Measurements from ENCODE around the gene ZNF638. TPM values are rescaled to one million over a fixed set of nuclear protein-coding genes. Genes with fewer than 3 reads are reported as not detected.

ZNF638 gene
- total RNA-seq, 1 donor from 2014 or later, result 163 TPM

DNA sequence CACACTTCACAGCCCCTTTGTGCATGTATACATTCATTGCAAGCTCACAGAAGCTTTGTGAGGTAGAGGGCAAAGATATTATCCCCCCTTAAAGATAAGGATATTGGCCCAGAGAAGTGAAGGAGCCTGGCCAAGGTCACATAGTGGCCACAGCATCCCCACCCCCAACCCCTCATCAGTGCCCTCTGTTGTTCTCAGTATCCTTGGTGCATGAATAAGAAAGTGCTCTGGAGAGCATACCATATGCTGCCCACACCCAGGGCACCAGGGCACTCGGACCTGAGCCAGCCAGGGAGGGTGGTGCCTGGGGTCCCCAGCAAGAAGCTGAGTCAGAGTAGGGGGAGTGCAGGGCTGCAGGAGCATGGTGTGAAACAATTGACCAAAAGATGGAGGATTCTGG is 125.0 kb downstream of the ZNF638 start:
- no peak for DNase-seq

DNA sequence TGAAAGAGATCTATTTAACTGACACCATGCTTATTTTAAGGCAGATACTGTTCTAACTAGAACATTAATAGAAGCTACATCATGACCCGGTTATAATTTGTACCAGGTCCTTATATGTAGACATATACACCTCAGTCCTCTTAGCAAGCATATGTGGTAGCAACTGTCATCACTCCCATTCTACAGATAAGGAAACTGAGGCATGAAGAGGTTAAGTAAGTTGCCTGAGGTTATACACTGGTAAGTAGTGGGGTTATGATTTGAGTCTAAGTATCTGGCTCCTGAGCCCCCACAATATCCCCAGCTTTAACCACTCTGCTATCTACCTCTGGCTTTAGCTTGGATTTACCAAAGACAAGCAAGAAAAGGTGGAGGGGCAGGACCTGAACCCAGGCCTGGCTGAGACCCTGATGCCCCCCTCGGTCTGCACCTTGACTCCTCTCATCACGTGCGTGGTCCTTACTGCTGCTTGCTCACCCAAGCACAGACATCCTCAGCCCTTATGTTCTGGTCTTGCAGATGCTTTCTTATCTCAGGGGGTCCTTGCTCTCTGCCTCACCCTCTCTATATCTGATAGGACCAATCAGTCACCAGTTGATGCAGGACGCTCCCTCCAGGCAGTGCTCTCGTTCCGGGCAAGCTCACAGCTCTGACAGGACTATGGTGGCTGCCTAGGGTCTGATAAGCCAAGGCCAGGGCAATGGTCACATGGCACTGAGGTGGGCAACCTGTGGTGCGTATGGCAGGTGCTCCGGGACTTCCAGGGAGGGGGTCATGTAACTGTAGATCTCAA is 125.7 kb downstream of the ZNF638 start:
- no peak for DNase-seq

GRCh38 chr2:71457923-71458322 is 126.3 kb downstream of the ZNF638 start:
- peak; percentile 43 for DNase-seq

GRCh38 chr2:71458413-71459083 is 127.0 kb downstream of the ZNF638 start:
- peak; percentile 51 for DNase-seq

DNA sequence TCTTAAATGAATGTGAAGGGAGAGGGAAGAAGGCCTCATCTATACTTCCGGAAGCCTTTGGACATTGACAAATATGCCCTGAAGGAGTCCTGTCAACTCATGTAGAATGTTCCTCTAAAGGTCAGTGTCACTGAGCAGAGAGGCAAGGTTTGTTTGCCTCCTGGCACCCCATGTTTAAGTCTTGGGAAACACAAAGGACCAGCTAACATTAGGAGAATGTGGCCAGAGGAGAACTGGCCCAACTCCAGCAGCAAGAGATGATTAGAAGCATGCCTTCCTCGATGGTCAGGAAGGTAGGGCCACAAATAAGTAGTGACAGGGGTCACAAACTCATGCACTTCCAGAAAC is 127.5 kb downstream of the ZNF638 start:
- no peak for DNase-seq

- DNase-seq, result no peak
Observed at GRCh38 chr2:71460056-71460455, 128.5 kb downstream of the ZNF638 start.

DNA sequence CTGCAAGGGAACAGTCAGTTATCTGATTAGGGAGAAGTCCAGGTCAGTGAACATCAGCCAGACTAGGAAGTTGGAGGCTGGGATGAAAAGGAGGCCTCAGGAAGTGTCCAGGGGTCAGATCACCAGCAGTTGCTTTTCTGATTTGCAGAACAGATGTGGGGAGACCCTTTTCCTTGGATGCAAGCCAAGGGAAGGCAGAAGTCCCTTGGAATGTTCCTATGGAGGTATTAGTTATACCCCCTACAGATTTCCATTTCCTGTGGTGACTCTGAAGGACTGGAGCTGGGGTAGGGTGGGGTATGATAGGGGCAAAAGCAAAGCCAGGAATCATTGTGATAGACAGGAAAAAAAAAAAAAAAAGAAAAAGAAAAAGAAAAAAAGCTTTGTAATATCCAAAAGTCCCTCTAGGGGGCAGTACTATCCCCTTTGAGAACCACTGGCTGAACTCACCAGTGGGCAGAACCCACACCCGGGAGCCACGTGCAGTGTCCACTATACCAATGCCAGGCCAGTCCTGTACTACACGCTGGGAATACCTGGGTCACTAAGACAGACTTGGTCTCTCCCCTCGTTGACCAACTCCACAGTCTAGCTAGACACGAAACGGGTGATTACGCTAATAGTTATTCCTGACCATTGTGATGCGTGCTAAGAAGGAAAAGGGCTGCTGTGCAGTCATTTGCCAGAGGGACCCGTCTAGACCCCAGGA is 129.2 kb downstream of the ZNF638 start:
- DNase-seq, result peak; percentile 89

DNA sequence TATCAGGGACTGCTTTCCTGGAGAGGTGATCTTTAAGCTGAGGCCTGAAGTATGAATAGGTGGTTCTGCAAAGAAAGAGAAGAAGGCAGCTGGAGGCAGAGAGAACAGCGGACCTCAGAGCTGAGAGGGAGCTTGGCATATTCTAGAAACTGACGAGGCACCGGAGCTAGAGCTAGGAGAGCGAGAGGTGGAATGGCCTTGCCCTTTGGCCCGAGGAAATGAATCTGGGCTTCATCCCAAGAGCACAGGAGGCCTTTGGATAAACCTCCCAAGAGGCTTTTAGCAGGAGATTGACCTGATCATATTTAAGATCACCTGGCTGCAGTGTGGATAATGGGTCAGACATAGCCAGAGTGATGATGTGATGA is 129.7 kb downstream of the ZNF638 start:
- no peak for DNase-seq

GRCh38 chr2:71462056-71462605 is 130.5 kb downstream of the ZNF638 start:
- DNase-seq, result no peak

- no peak for DNase-seq
Observed at GRCh38 chr2:71462641-71463341, 131.2 kb downstream of the ZNF638 start.

DNA sequence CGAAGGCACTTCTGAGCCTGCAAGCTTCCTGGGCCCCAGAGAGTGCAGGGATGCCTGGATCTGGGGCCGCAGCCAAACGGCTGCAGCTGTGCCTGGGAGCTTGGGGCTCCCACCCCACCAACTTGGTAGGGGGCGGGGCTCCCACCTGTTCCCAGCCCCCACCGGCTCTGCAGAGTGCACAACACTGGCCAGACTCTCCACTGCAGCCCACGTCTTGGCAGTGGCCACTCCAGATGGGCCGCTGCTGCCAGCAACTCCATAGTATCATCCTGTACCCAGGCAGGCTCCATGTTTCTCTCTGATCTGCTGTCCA is 131.7 kb downstream of the ZNF638 start:
- DNase-seq, result no peak

GRCh38 chr2:71464389-71464788 is 132.8 kb downstream of the ZNF638 start:
- DNase-seq, result no peak

- no peak for DNase-seq
Observed at GRCh38 chr2:71465356-71465755, 133.8 kb downstream of the ZNF638 start.

GRCh38 chr2:71465961-71466300 is 134.3 kb downstream of the ZNF638 start:
- no peak for DNase-seq

- DNase-seq, result peak; percentile 54
Observed at GRCh38 chr2:71466301-71467179, 135.0 kb downstream of the ZNF638 start.

GRCh38 chr2:71467180-71467815 is 135.7 kb downstream of the ZNF638 start:
- DNase-seq, result peak; percentile 73

DNA sequence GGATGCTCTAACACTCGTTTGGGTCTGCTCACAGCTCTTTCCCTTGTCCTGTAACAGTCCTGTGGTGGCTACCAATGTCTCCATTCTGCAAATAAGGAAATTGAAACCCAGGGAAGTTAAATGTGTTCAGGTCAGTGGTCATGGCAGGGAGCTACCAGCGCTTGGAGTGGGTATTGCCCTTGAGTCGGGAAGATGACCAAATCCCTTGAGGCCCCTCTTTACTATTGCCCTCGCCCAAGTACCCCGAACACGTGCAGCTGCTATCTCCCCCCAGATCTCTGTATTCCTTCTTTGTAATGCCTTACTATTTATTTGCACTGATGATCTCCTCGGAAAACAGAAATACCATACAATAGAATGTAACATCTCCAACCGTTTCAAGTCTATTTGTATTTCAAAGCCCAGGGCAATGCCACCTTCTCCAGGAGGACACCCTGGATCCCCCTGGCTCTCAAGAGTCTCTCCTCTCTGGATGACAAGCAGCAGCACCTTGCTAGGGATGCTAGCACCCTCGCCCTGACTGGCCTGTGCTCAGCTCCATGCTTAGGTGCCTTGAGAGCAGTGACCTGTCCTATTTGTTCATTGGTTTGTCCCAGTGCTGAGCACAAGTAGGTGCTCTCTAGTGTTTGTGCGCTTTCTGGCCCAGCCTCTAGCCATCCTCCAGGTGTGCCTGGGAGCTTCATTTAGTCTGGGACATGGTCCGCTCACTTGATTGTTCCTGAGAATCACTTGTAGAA is 136.9 kb downstream of the ZNF638 start:
- DNase-seq, result no peak

DNA sequence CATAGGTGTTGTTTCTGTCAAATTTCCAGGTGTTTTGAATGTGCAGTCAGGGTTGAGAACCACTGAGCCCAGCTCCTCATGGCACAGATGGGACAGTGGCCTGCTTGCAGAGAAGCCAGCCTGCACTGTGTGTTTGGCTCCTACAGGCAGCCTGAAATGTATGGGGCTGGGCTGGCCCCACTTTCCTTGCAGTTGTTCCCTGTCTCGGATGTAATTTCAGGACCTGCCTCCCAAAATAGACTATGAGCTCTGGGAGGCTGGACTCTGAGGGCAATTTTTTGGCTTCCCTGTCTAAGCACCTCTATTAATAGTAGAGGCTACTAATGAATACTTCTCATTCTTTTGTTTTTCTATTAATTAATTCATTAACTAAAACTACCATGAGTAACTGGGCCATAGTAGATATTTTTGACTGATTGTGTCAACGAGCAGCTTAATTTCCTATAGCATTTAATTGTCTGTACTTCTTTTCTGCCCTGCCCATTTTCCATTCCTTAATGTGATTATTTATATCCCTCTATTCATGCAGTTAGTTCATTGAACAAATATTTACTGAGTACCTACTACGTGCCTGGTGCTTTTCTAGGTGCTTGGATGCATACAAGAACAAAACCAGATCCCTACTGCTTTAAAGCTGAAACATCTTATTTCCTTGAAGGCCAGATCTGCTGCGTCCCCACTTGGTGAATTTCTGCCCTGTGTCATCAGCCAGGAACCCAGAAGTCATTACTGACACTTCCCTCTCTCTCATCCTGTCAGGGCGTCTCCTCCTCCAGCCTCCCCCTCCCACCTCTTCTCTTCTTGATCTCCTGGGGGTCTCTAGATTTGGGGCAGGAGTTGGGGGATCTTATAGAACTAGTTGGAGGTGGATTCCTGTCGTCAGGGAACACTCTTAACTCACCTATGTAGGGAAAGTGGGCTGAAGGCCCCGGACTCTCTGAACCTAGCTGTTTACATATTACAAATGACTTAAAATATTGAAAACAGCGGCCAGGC is 138.1 kb downstream of the ZNF638 start:
- DNase-seq, result no peak

DNA sequence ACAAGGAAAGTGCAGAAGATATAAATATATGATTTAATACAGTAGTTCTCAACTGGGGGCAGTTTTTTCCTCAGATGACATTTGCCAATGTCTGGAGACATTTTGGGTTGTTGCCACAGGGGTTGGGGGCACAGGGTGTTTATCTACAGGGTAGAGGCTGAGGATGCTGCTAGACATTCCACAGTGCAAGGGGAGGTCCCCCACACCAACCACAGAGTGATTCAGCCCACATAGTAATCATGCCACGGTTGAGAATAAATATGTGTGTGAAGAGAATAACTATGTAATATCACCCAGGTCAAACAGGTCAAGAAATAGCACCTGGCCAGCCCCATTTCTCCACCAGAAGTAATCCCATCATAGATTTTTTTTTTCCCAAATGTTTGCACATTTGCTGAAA is 139.7 kb downstream of the ZNF638 start:
- no peak for DNase-seq

DNA sequence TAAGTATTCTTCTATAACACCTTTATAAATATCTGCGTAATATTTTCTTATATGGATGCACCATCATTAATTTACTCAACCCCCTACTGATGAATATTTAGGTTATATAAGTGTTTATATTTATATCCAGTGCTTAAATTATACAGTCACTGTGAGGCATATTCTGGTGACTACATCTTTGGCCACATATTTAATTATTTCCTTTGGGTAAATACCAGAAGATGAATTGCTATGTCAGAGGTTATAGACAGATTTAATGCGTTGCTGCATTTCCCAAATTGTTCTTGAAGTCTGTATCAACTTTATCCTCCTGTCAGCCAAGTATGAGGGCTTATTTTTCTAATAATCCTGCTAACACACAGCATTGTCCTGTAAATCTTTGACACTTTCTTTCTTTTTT is 140.4 kb downstream of the ZNF638 start:
- DNase-seq, result no peak
